Measurements from ENCODE around the gene KDSR.

DNA sequence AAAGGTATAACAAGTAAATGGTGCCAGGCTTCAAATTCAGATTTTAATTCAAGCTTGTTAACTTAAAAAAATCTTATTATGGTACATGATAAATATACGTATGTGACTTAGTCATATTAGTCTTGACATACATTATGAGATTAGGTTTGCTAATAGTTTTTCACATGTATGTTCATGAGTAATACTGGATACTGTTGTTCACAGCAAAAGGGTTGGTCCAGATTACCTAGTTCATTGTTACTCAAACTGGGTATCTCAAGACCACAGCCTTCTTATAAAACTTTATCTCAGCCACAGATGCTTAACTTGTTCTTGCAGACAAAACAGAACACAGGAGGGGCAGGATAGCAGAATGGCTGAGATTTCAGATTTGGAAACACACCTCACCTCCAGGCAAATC lies 28.5 kb upstream of the KDSR start:
- TF ChIP-seq POLR2AphosphoS5 (IDR thresholded peaks at IDR 0.05; ENCODE audit: low read depth) (no peak), SPI1 (IDR thresholded peaks at IDR 0.05; ENCODE audit: borderline replicate concordance, low read depth) (no peak)
- TF ChIP-seq, protein P1, sequence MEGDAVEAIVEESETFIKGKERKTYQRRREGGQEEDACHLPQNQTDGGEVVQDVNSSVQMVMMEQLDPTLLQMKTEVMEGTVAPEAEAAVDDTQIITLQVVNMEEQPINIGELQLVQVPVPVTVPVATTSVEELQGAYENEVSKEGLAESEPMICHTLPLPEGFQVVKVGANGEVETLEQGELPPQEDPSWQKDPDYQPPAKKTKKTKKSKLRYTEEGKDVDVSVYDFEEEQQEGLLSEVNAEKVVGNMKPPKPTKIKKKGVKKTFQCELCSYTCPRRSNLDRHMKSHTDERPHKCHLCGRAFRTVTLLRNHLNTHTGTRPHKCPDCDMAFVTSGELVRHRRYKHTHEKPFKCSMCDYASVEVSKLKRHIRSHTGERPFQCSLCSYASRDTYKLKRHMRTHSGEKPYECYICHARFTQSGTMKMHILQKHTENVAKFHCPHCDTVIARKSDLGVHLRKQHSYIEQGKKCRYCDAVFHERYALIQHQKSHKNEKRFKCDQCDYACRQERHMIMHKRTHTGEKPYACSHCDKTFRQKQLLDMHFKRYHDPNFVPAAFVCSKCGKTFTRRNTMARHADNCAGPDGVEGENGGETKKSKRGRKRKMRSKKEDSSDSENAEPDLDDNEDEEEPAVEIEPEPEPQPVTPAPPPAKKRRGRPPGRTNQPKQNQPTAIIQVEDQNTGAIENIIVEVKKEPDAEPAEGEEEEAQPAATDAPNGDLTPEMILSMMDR (IDR thresholded peaks at IDR 0.05; ENCODE audit: insufficient read depth, low read length): no peak
- TF ChIP-seq, protein P2, sequence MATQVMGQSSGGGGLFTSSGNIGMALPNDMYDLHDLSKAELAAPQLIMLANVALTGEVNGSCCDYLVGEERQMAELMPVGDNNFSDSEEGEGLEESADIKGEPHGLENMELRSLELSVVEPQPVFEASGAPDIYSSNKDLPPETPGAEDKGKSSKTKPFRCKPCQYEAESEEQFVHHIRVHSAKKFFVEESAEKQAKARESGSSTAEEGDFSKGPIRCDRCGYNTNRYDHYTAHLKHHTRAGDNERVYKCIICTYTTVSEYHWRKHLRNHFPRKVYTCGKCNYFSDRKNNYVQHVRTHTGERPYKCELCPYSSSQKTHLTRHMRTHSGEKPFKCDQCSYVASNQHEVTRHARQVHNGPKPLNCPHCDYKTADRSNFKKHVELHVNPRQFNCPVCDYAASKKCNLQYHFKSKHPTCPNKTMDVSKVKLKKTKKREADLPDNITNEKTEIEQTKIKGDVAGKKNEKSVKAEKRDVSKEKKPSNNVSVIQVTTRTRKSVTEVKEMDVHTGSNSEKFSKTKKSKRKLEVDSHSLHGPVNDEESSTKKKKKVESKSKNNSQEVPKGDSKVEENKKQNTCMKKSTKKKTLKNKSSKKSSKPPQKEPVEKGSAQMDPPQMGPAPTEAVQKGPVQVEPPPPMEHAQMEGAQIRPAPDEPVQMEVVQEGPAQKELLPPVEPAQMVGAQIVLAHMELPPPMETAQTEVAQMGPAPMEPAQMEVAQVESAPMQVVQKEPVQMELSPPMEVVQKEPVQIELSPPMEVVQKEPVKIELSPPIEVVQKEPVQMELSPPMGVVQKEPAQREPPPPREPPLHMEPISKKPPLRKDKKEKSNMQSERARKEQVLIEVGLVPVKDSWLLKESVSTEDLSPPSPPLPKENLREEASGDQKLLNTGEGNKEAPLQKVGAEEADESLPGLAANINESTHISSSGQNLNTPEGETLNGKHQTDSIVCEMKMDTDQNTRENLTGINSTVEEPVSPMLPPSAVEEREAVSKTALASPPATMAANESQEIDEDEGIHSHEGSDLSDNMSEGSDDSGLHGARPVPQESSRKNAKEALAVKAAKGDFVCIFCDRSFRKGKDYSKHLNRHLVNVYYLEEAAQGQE (IDR thresholded peaks at IDR 0.05; ENCODE audit: insufficient replicate concordance, low read depth): no peak

All from HL-60 (cell line).